Effector memory CD4-positive, alpha-beta T cell (primary cell): ENCODE measurements around the gene PDCD1.

ENCODE experiments used
- DNase-seq, 3 donors: peaks; one replicate each; pipeline ENCODE4 v3.0.0-alpha.2; 2020
- H3K27ac ChIP-seq: 2 replicates; pipeline ENCODE4 v1.7.0; 2013; ENCODE audit warnings: mild to moderate bottlenecking, low read length, moderate library complexity; ENCODE audit not compliant: insufficient read depth, poor library complexity, severe bottlenecking
- H3K27me3 ChIP-seq: replicated peaks from 2 replicates; pipeline ENCODE4 v1.7.0; 2013; ENCODE audit warnings: mild to moderate bottlenecking, low read length; ENCODE audit not compliant: insufficient read depth, control insufficient read depth, poor library complexity, severe bottlenecking
- H3K36me3 ChIP-seq: 2 replicates; pipeline ENCODE4 v1.7.0; 2013; ENCODE audit warnings: mild to moderate bottlenecking, low read length, moderate library complexity; ENCODE audit not compliant: control insufficient read depth, insufficient read depth
- H3K4me1 ChIP-seq: 2 replicates; pipeline ENCODE4 v1.7.0; 2013; ENCODE audit warnings: low read length, mild to moderate bottlenecking; ENCODE audit not compliant: control insufficient read depth, insufficient read depth, poor library complexity, severe bottlenecking
- H3K4me3 ChIP-seq: 2 replicates; pipeline ENCODE4 v1.7.0; 2013; ENCODE audit warnings: low read length, low read depth, mild to moderate bottlenecking; ENCODE audit not compliant: insufficient read depth, poor library complexity, severe bottlenecking
- H3K9me3 ChIP-seq: 2 replicates; pipeline ENCODE4 v1.7.0; 2013; ENCODE audit warnings: mild to moderate bottlenecking, low read length, moderate library complexity; ENCODE audit not compliant: control insufficient read depth

Gene PDCD1

GRCh38 chr2:241902357-241902991 lies 43.8 kb upstream of the PDCD1 start:
- no peaks in the 10 kb centered on the region for H3K4me1 ChIP-seq
- no peaks in the 10 kb centered on the region for H3K9me3 ChIP-seq
- H3K36me3 ChIP-seq: no peaks in the 10 kb centered on the region
- no peaks in the 10 kb centered on the region for H3K27me3 ChIP-seq
- no peak overlapping the region for H3K4me3 ChIP-seq
- DNase-seq: no peak
- no peak overlapping the region for H3K27ac ChIP-seq

GRCh38 chr2:241901500-241902351 lies 43.0 kb upstream of the PDCD1 start:
- Histone ChIP-seq H3K27me3 (no peaks in the 10 kb centered on the region), H3K27ac (no peak overlapping the region), H3K4me1 (no peaks in the 10 kb centered on the region), H3K9me3 (no peaks in the 10 kb centered on the region), H3K4me3 (no peak overlapping the region), H3K36me3 (no peaks in the 10 kb centered on the region)
- no peak for DNase-seq

- Histone ChIP-seq H3K4me3 (no peak overlapping the region), H3K27me3 (no peaks in the 10 kb centered on the region), H3K9me3 (no peaks in the 10 kb centered on the region), H3K4me1 (no peaks in the 10 kb centered on the region), H3K36me3 (no peaks in the 10 kb centered on the region), H3K27ac (no peak overlapping the region)
- DNase-seq: no peak
Observed at GRCh38 chr2:241901018-241901380, 42.3 kb upstream of the PDCD1 start.

GRCh38 chr2:241900251-241901017 lies 41.7 kb upstream of the PDCD1 start:
- Histone ChIP-seq H3K9me3 (no peaks in the 10 kb centered on the region), H3K27me3 (no peaks in the 10 kb centered on the region), H3K4me1 (no peaks in the 10 kb centered on the region), H3K27ac (no peak overlapping the region), H3K4me3 (no peak overlapping the region), H3K36me3 (no peaks in the 10 kb centered on the region)
- no peak for DNase-seq

GRCh38 chr2:241898463-241899270 lies 40.0 kb upstream of the PDCD1 start:
- H3K27me3 ChIP-seq: no peaks in the 10 kb centered on the region
- H3K27ac ChIP-seq: no peak overlapping the region
- H3K4me1 ChIP-seq: no peaks in the 10 kb centered on the region

GRCh38 chr2:241897231-241897916 lies 38.7 kb upstream of the PDCD1 start:
- DNase-seq: no peak
- Histone ChIP-seq H3K4me3 (no peak overlapping the region), H3K27ac (no peak overlapping the region), H3K27me3 (no peaks in the 10 kb centered on the region), H3K36me3 (no peaks in the 10 kb centered on the region), H3K4me1 (no peaks in the 10 kb centered on the region), H3K9me3 (no peaks in the 10 kb centered on the region)

More at GRCh38 chr2:241898463-241899270, 40.0 kb upstream of the PDCD1 start:
- H3K9me3 ChIP-seq: no peaks in the 10 kb centered on the region
- DNase-seq: no peak
- H3K4me3 ChIP-seq: no peak overlapping the region
- H3K36me3 ChIP-seq: no peaks in the 10 kb centered on the region

- no peaks in the 10 kb centered on the region for H3K4me1 ChIP-seq
- DNase-seq: no peak
Observed at GRCh38 chr2:241896746-241897201, 38.1 kb upstream of the PDCD1 start.

GRCh38 chr2:241895712-241896641 lies 37.3 kb upstream of the PDCD1 start:
- DNase-seq: no peak

More at GRCh38 chr2:241896746-241897201, 38.1 kb upstream of the PDCD1 start:
- Histone ChIP-seq H3K27me3 (no peaks in the 10 kb centered on the region), H3K4me3 (no peak overlapping the region), H3K27ac (no peak overlapping the region), H3K36me3 (no peaks in the 10 kb centered on the region), H3K9me3 (no peaks in the 10 kb centered on the region)

More at GRCh38 chr2:241895712-241896641, 37.3 kb upstream of the PDCD1 start:
- Histone ChIP-seq H3K27me3 (no peaks in the 10 kb centered on the region), H3K9me3 (no peaks in the 10 kb centered on the region), H3K27ac (no peak overlapping the region), H3K36me3 (no peaks in the 10 kb centered on the region), H3K4me1 (no peaks in the 10 kb centered on the region), H3K4me3 (no peak overlapping the region)
